Heart right ventricle (tissue), 16 donors: ENCODE data around the gene RNF144B. TPM values are rescaled to one million over a fixed set of nuclear protein-coding genes. Genes with fewer than 3 reads are reported as not detected.

Experiments
- ATAC-seq, 8 donors: fragments of 200-7000 bp; cut with Tn5 transposase; one replicate each; pipeline ENCODE4 v1.9.1; 2020; ENCODE audit warnings: mild to moderate bottlenecking in 8 of 8, moderate library complexity in 8 of 8, moderate number of reproducible peaks in 1 of 8
- DNase-seq, 2 donors: peaks; one replicate each; pipeline ENCODE4 v3.0.0-alpha.2; 2020
- H3K27ac ChIP-seq, 10 donors: fragments of 200-600 bp; sonication (generic) in 2 of 10; one replicate each; pipeline versions ENCODE4 v1.5.0 to v1.8.0; 2020 to 2022; ENCODE audit warnings: mild to moderate bottlenecking in 3 of 10
- H3K27me3 ChIP-seq, 7 donors: fragments of 200-600 bp; one replicate each; pipeline ENCODE4 v1.8.0; 2021 to 2022; ENCODE audit warnings: mild to moderate bottlenecking in 2 of 7
- H3K36me3 ChIP-seq, 9 donors: fragments of 200-600 bp; sonication (generic) in 1 of 9; one replicate each; pipeline versions ENCODE4 v1.5.0 to v1.8.0; 2020 to 2022; ENCODE audit warnings: mild to moderate bottlenecking in 2 of 9
- H3K4me1 ChIP-seq, 9 donors: fragments of 200-600 bp; sonication (generic) in 1 of 9; one replicate each; pipeline versions ENCODE4 v1.5.0 to v1.8.0; 2020 to 2022; ENCODE audit warnings: mild to moderate bottlenecking in 4 of 9
- H3K4me3 ChIP-seq, 10 donors: fragments of 200-600 bp; sonication (generic) in 2 of 10; one replicate each; pipeline versions ENCODE4 v1.5.0 to v1.8.0; 2020 to 2022; ENCODE audit warnings: mild to moderate bottlenecking in 7 of 10, moderate library complexity in 2 of 10
- H3K9me3 ChIP-seq, 11 donors: fragments of 200-600 bp in 10 of 11; sonication (generic) in 2 of 11; one replicate each; pipeline versions ENCODE4 v1.5.0 to v1.8.0; 2013 to 2022; ENCODE audit warnings: mild to moderate bottlenecking in 2 of 11, control low read depth in 1 of 11, moderate library complexity in 1 of 11
- WGBS, 2 donors: extraction: QIAGEN DNeasy Blood & Tissue Kit; methylation state at CpG; one replicate each; pipeline ENCODE4 v1.1.7; 2013; ENCODE audit warnings: inconsistent platforms in 1 of 2; 5-methylcytosine and 5-hydroxymethylcytosine counted together
- intact Hi-C, 10 donors: fragments of 100-400 bp; cut with DNase I; formaldehyde crosslinking; loops; one replicate each; pipeline versions ENCODE4 v1.11.1 to v1.14.2; 2022
- polyA plus RNA-seq, 2 donors: library from polyadenylated mRNA; stranded (reverse); fragments of 200-250 nt; gene quantifications; one replicate each; pipeline ENCODE4 v1.2.3, GENCODE V29; 2013
- total RNA-seq, 10 donors: library from RNA; stranded (reverse); fragmentation: NEBNext Ultra II Directional in 3 of 10; extraction: Animal tissue kit (Norgen Biotek cat#: 25700) in 3 of 10; gene quantifications; one replicate each; pipeline versions ENCODE4 v1.2.1 to v1.2.4, GENCODE V29; 2021 to 2023
- TF ChIP-seq, protein P1 (sequence below), 9 donors: fragments of 200-600 bp; sonication (generic) in 2 of 9; IDR thresholded peaks; one replicate each; pipeline versions ENCODE4 v1.5.0 to v1.8.0; 2021 to 2022; ENCODE audit warnings: antibody characterized with exemption in 9 of 9, mild to moderate bottlenecking in 5 of 9, moderate library complexity in 1 of 9
- donor health status: Arrhythmogenic right ventricular cardiomyopathy.
- donor health status: ischemic (EF 13 %, LVEDD 7.1; RV severe dilation, severe dysfunction).
- donor health status: healthy with polysubstance abuse.
- donor health status: DM: no; HTN: yes; CAD: no.
- donor health status: DM: no; HTN: no; CAD: no.
- donor health status: ischemic (EF 25% LVEDD 6.9; RV normal size, moderate dysfunction).
- donor health status: ischemic (EF 25% LVEDD 5.7; RV mildly dilated, moderate dysfunction).
- donor health status: healthy.
- donor health status: DM: yes; HTN: yes; CAD: no.
- donor health status: Ischemic cardiomyopathy.
- donor health status: ischemic (EF 35%, LVEDD 5.7; RV mildly dilated, moderate dysfunction).
- donor health status: nonischemic (EF 11% LVEDD 7.7; RV severe dilation, severe dysfunction).
- donor health status: DM: yes; HTN: yes; CAD: no.
- donor health status: PGD.
- donor health status: ischemic (EF 29% LVEDD 5.4; RV normal size, mild dysfunction).
- donor health status: nonischemic (EF 23%, LVEDD 6.1; RV moderate dilation, normal function).

RNF144B gene
- total and polyA plus RNA-seq, 12 donors: 4.6 to 25.5 (median 9.4) TPM

DNA sequence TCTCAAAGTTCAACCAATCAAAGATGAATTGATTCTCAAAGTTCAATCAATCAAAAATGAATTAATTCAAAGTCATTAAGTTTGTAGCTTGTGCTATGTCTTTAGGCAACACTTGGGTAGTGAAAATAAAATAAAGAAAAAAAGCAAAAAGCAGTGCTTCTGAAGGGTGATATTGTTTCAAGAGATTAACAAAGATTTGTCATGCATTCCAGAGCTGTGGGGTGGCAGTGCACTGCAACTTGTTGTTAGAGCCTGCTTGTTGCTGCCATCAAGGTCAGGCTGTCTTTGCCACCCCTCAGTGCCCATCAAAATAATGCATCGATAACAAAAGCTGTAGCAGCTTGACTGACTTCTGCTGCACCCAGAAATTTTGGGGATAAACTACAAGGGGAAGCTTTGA, 128.6 kb downstream of the RNF144B start:
- Histone ChIP-seq H3K27me3 (peaks cover 0 to 6% (median 0%) of the 10 kb centered on the region in 7 donors), H3K4me3 (no peak overlapping the region), H3K9me3 (no peaks in the 10 kb centered on the region), H3K4me1 (no peaks in the 10 kb centered on the region), H3K27ac (no peak overlapping the region), H3K36me3 (no peaks in the 10 kb centered on the region)
- 28 to 59% methylated on average over 1 of the region's 1 CpG for WGBS, 2 donors
- intact Hi-C loops: no loop called here
- no peak for ATAC-seq
- TF ChIP-seq, protein P1, sequence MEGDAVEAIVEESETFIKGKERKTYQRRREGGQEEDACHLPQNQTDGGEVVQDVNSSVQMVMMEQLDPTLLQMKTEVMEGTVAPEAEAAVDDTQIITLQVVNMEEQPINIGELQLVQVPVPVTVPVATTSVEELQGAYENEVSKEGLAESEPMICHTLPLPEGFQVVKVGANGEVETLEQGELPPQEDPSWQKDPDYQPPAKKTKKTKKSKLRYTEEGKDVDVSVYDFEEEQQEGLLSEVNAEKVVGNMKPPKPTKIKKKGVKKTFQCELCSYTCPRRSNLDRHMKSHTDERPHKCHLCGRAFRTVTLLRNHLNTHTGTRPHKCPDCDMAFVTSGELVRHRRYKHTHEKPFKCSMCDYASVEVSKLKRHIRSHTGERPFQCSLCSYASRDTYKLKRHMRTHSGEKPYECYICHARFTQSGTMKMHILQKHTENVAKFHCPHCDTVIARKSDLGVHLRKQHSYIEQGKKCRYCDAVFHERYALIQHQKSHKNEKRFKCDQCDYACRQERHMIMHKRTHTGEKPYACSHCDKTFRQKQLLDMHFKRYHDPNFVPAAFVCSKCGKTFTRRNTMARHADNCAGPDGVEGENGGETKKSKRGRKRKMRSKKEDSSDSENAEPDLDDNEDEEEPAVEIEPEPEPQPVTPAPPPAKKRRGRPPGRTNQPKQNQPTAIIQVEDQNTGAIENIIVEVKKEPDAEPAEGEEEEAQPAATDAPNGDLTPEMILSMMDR (IDR thresholded peaks at IDR 0.05): no peak
- no peak for DNase-seq

Other genes starting within 250 kb of the RNF144B start
- 10 to 100 TPM; 10.6 to 15.6 (median 13.0) TPM for gene TPMT, start 232.3 kb upstream of the RNF144B start, total RNA-seq
- 10 to 100 TPM; 10.2 to 16.0 TPM for gene TPMT, start 232.3 kb upstream of the RNF144B start, polyA plus RNA-seq
- 10 to 100 TPM in 9 of 10 donors, 1 to 10 TPM in 1; 9.8 to 22.5 (median 16.0) TPM for gene KDM1B, start 231.9 kb upstream of the RNF144B start, total RNA-seq
- gene KDM1B, start 231.9 kb upstream of the RNF144B start, polyA plus RNA-seq: 1 to 10 TPM; 2.3 to 5.7 TPM
- gene DEK, start 122.8 kb upstream of the RNF144B start, total RNA-seq: 10 to 100 TPM; 38.6 to 78.3 (median 55.6) TPM
- gene DEK, start 122.8 kb upstream of the RNF144B start, polyA plus RNA-seq: 10 to 100 TPM; 23.0 to 27.0 TPM